Fibroblast of lung (primary cell): ENCODE measurements around the gene IGF1. TPM values are rescaled to one million over a fixed set of nuclear protein-coding genes. Genes with fewer than 3 reads are reported as not detected.

ENCODE experiments used
- DNase-seq, 2 donors: peaks; one replicate each; pipeline versions ENCODE4 v3.0.0 to v3.0.0-alpha.2; 2010; ENCODE audit warnings: low read depth in 2 of 2
- H2AFZ ChIP-seq: 2 replicates; pipeline ENCODE4 v1.5.1; 2012; ENCODE audit warnings: low read length, control low read depth, inconsistent platforms
- H3K27ac ChIP-seq: 2 replicates; pipeline ENCODE4 v1.5.1; 2011; ENCODE audit warnings: low read length, control low read depth; ENCODE audit not compliant: insufficient read depth
- H3K27me3 ChIP-seq: 2 replicates; pipeline ENCODE4 v1.5.1; 2011; ENCODE audit warnings: mild to moderate bottlenecking, low read length; ENCODE audit not compliant: control insufficient read depth, insufficient read depth
- H3K36me3 ChIP-seq: 2 replicates; pipeline ENCODE4 v1.5.1; 2011; ENCODE audit warnings: low read length; ENCODE audit not compliant: control insufficient read depth, insufficient read depth
- H3K4me1 ChIP-seq: 2 replicates; pipeline ENCODE4 v1.5.1; 2011; ENCODE audit warnings: low read length; ENCODE audit not compliant: control insufficient read depth, insufficient read depth; ENCODE audit errors: extremely low read depth
- H3K4me2 ChIP-seq: 2 replicates; pipeline ENCODE4 v1.5.1; 2011; ENCODE audit warnings: low read length, control low read depth; ENCODE audit not compliant: insufficient read depth; ENCODE audit errors: extremely low read depth
- H3K4me3 ChIP-seq, 4 experiments: fragments of 200-600 bp in 1 of 4; sonication (generic) in 1 of 4; replicated peaks in 1 of 4; 2 replicates each; pipeline ENCODE4 v1.5.1; 2011 to 2016; ENCODE audit warnings: low read length in 4 of 4, low read depth in 3 of 4, mild to moderate bottlenecking in 3 of 4, control low read depth in 2 of 4, inconsistent platforms in 1 of 4, mixed read lengths in 1 of 4; ENCODE audit not compliant: insufficient read depth in 1 of 4; ENCODE audit errors: control extremely low read depth in 1 of 4
- H3K79me2 ChIP-seq: 2 replicates; pipeline ENCODE4 v1.5.1; 2012; ENCODE audit warnings: mild to moderate bottlenecking, low read length, inconsistent platforms; ENCODE audit not compliant: control insufficient read depth, insufficient read depth
- H3K9ac ChIP-seq: 2 replicates; pipeline ENCODE4 v1.5.1; 2011; ENCODE audit warnings: mild to moderate bottlenecking, low read length, control low read depth; ENCODE audit not compliant: insufficient read depth
- H3K9me3 ChIP-seq: 2 replicates; pipeline ENCODE4 v1.5.1; 2012; ENCODE audit warnings: low read depth, low read length; ENCODE audit not compliant: control insufficient read depth, insufficient read depth
- H4K20me1 ChIP-seq: 2 replicates; pipeline ENCODE4 v1.5.1; 2011; ENCODE audit warnings: low read length; ENCODE audit not compliant: control insufficient read depth, insufficient read depth; ENCODE audit errors: extremely low read depth
- EZH2 ChIP-seq: IDR thresholded peaks from 2 replicates; pipeline ENCODE4 v1.5.1; 2012; ENCODE audit warnings: low read length, control low read depth, mild to moderate bottlenecking; ENCODE audit errors: missing control alignments
- polyA plus RNA-seq, 2 donors: library from polyadenylated mRNA; depleted of rRNA in 1 of 2; stranded (reverse) in 1 of 2; unstranded in 1 of 2; fragments of >200 nt; gene quantifications; 2 replicates each; pipeline ENCODE4 v1.2.1, GENCODE V29; 2011 to 2012; ENCODE audit warnings: missing spikeins in 1 of 2
- total RNA-seq: library from RNA; depleted of rRNA; stranded (reverse); fragments of >200 nt; gene quantifications from 2 replicates; pipeline ENCODE4 v1.2.1, GENCODE V29; 2014
- TF ChIP-seq, protein P1 (sequence below), 2 donors: IDR thresholded peaks in 1 of 2; conservative IDR thresholded peaks in 1 of 2; 1 replicate in 1 of 2; 2 replicates in 1 of 2; pipeline ENCODE4 v1.5.1; 2011 to 2012; ENCODE audit warnings: low read length in 2 of 2, control low read depth in 1 of 2, inconsistent platforms in 1 of 2, low read depth in 1 of 2, mild to moderate bottlenecking in 1 of 2

IGF1 gene
- total and polyA plus RNA-seq, 2 donors (not counting 1 experiment from before 2014, with no cell fraction given), result 0.05 to 0.83 TPM

DNA sequence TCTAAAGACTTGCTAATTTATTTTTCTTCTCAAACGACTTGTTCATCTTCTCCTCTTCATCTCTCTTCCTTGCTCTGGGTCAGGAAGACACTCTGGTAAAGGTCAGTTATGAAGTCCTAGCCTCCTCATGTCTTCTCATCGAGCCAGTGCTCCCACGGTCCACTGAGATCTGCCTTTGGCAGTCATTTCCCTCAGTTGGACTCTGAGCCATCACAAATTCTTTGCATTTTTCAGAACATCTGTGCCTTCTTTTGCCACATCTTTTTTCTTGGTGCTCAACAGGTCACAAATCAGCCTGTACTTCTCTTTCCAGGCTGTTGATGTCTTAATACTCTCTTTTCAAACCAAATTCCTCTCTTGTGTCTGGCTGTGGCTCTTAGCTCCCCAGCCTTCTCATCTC lies 49.7 kb downstream of the IGF1 start:
- H3K36me3 ChIP-seq, result no peaks in the 10 kb centered on the region
- no peak overlapping the region for H3K9ac ChIP-seq
- H3K4me1 ChIP-seq, result peaks cover 13% of the 10 kb centered on the region
- no peak overlapping the region for H2AFZ ChIP-seq
- no peak overlapping the region for H3K27ac ChIP-seq
- no peaks in the 10 kb centered on the region for H4K20me1 ChIP-seq
- H3K79me2 ChIP-seq, result no peaks in the 10 kb centered on the region
- no peaks in the 10 kb centered on the region for H3K9me3 ChIP-seq
- DNase-seq, result peak in 1 of 2 donors; percentile 25
- TF ChIP-seq, protein P1, sequence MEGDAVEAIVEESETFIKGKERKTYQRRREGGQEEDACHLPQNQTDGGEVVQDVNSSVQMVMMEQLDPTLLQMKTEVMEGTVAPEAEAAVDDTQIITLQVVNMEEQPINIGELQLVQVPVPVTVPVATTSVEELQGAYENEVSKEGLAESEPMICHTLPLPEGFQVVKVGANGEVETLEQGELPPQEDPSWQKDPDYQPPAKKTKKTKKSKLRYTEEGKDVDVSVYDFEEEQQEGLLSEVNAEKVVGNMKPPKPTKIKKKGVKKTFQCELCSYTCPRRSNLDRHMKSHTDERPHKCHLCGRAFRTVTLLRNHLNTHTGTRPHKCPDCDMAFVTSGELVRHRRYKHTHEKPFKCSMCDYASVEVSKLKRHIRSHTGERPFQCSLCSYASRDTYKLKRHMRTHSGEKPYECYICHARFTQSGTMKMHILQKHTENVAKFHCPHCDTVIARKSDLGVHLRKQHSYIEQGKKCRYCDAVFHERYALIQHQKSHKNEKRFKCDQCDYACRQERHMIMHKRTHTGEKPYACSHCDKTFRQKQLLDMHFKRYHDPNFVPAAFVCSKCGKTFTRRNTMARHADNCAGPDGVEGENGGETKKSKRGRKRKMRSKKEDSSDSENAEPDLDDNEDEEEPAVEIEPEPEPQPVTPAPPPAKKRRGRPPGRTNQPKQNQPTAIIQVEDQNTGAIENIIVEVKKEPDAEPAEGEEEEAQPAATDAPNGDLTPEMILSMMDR (conservative IDR thresholded peaks at IDR 0.05 in 1 of 2, IDR thresholded peaks at IDR 0.05 in 1 of 2; ENCODE audit: low read depth in 1 of 2, low read length in 2 of 2), result no peak
- no peak for TF ChIP-seq EZH2
- H3K4me3 ChIP-seq, result no peak overlapping the region
- no peaks in the 10 kb centered on the region for H3K27me3 ChIP-seq
- no peak overlapping the region for H3K4me2 ChIP-seq

DNA sequence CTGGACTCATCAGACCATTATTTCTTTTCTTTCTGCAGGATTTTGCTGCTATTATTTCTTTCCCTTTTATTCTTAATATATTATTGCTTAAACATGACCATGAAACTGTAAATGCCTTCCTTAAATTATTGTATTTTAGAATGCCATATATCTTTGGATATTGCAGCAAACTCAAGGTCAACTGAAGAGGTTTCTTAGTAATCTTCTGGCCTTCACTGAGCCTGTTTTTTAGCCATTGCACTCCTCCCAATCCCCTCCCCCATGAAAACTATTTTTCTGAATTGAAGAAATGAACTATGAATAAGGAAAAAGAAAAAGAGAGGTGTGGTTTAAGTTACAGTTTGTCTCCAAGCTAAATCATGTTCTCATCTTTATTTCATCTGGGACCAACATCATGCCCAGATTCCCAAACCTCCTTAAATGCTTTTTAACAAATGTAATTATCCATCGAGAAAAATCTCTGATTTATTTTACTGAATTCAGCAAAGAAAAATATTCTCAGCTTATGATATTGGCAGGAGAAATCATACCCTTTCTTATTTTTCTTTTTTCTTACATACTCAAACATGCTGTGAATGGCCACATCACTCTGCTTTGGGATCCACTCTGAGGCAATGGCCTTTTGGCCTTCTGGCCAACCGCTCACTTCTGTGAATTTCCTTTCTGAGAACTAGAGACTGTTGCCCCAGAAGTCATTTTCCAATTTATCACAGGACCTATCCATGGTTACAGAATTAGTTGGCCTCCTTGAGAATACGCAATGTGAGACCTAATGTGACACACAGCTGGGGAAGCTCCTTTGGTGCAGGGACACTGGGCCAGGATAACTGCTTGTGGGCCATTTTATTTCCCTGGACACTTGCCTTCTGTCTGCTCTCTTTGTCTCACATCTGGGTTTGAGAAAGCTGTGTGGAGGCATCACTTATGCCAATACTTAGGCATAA lies 50.9 kb downstream of the IGF1 start:
- H2AFZ ChIP-seq, result no peak overlapping the region
- H3K36me3 ChIP-seq, result no peaks in the 10 kb centered on the region
- TF ChIP-seq, protein P1 (conservative IDR thresholded peaks at IDR 0.05 in 1 of 2, IDR thresholded peaks at IDR 0.05 in 1 of 2; ENCODE audit: low read depth in 1 of 2, low read length in 2 of 2), result no peak
- TF ChIP-seq EZH2, result no peak
- no peaks in the 10 kb centered on the region for H3K9me3 ChIP-seq
- H3K79me2 ChIP-seq, result no peaks in the 10 kb centered on the region
- H3K27ac ChIP-seq, result no peak overlapping the region
- H3K9ac ChIP-seq, result no peak overlapping the region
- no peak for DNase-seq
- H4K20me1 ChIP-seq, result no peaks in the 10 kb centered on the region
- no peaks in the 10 kb centered on the region for H3K27me3 ChIP-seq
- peaks cover 13% of the 10 kb centered on the region for H3K4me1 ChIP-seq
- no peak overlapping the region for H3K4me2 ChIP-seq
- H3K4me3 ChIP-seq, result no peak overlapping the region

GRCh38 chr12:102427543-102427941 lies 52.8 kb downstream of the IGF1 start:
- no peaks in the 10 kb centered on the region for H3K9me3 ChIP-seq
- no peaks in the 10 kb centered on the region for H4K20me1 ChIP-seq
- no peak for TF ChIP-seq EZH2
- TF ChIP-seq, protein P1 (conservative IDR thresholded peaks at IDR 0.05 in 1 of 2, IDR thresholded peaks at IDR 0.05 in 1 of 2; ENCODE audit: low read depth in 1 of 2, low read length in 2 of 2), result no peak
- peak overlapping the region; percentile 31 for H3K27ac ChIP-seq
- no peaks in the 10 kb centered on the region for H3K36me3 ChIP-seq
- no peaks in the 10 kb centered on the region for H3K27me3 ChIP-seq
- no peaks in the 10 kb centered on the region for H3K79me2 ChIP-seq
- H3K4me1 ChIP-seq, result peaks cover 6% of the 10 kb centered on the region
- no peak for DNase-seq
- no peak overlapping the region for H3K9ac ChIP-seq
- H2AFZ ChIP-seq, result peak overlapping the region; percentile 72
- H3K4me3 ChIP-seq, result no peak overlapping the region
- peak overlapping the region; percentile 81 for H3K4me2 ChIP-seq
